Activated CD8-positive, alpha-beta T cell treated with anti-CD3 and anti-CD28 coated beads, Interleukin-2, amount 10 ng/mL, durations not matched to agents 7 days and 5 days (primary cell): ENCODE data around the gene TSPY2. TPM values are rescaled to one million over a fixed set of nuclear protein-coding genes. Genes with fewer than 3 reads are reported as not detected.
"Not testable (repeated sequence)": the region's sequence is repeated elsewhere in the genome, so short reads cannot be mapped to it uniquely, and the experiment has no call there.

Source experiments
- ATAC-seq: fragments of 150-1000 bp; cut with Tn5 transposase; one replicate; pipeline ENCODE4 v1.10.0; 2021; ENCODE audit warnings: moderate library complexity
- CTCF ChIA-PET: fragments of 350-600 bp; sonication (Branson Sonifier 250); formaldehyde crosslinking; loops from one replicate; lab custom pipeline; 2021; ENCODE audit warnings: antibody characterized with exemption; lab: Charles Lee
- POLR2A ChIA-PET: fragments of 350-600 bp; sonication (Branson Sonifier 250); formaldehyde crosslinking; loops from one replicate; lab custom pipeline; 2021; ENCODE audit warnings: antibody characterized with exemption; lab: Charles Lee
- DNase-seq: peaks from one replicate; pipeline ENCODE4 v3.0.0-alpha.2; 2020
- H3K27ac Mint-ChIP-seq: one replicate; pipeline ENCODE4 v1.8.0; 2021; ENCODE audit warnings: mild to moderate bottlenecking, mixed read lengths
- H3K27me3 Mint-ChIP-seq: one replicate; pipeline ENCODE4 v1.8.0; 2021; ENCODE audit warnings: low read depth, mixed read lengths
- H3K36me3 Mint-ChIP-seq: one replicate; pipeline ENCODE4 v1.8.0; 2021; ENCODE audit warnings: low read depth, mixed read lengths
- H3K4me1 Mint-ChIP-seq: one replicate; pipeline ENCODE4 v1.8.0; 2021; ENCODE audit warnings: low read depth, mixed read lengths
- H3K4me3 Mint-ChIP-seq: one replicate; pipeline ENCODE4 v1.8.0; 2021; ENCODE audit warnings: mild to moderate bottlenecking, mixed read lengths
- H3K9me3 Mint-ChIP-seq: one replicate; pipeline ENCODE4 v1.8.0; 2022; ENCODE audit warnings: mixed read lengths; ENCODE audit not compliant: insufficient read depth
- total RNA-seq, 2 experiments: library from RNA; stranded (reverse); gene quantifications; one replicate each; pipeline ENCODE4 v1.2.3, GENCODE V29; 2021

TSPY2 gene, protein sequence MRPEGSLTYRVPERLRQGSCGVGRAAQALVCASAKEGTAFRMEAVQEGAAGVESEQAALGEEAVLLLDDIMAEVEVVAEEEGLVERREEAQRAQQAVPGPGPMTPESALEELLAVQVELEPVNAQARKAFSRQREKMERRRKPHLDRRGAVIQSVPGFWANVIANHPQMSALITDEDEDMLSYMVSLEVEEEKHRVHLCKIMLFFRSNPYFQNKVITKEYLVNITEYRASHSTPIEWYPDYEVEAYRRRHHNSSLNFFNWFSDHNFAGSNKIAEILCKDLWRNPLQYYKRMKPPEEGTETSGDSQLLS
- total RNA-seq: not detected

DNA sequence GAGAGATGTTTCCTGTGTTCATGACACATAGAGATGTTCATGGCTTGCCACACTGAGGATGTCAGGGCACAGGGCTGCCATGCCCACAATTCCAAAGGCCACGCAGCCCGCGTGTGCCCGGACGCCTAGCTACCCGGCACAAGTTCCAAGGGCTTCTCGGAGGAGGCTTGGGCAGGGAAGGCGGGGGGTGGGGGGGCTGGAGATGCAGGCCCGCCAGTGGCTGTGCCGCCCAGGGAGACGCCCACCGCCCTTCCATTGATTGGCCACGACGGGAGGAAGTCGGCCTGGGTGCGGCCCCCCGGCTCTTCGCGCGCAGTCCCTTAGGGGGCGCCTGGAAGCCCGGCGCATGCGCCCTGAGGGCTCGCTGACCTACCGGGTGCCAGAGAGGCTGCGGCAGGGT is at the start of gene TSPY2:
Gene TSPY2, plus strand, starts transcription at position 301 of the 400 bp plus-strand sequence. Its CDS starts 46 bp downstream, at position 347.
- H3K4me3 Mint-ChIP-seq, ATAC-seq, DNase-seq, H3K36me3 Mint-ChIP-seq, CTCF ChIA-PET, POLR2A ChIA-PET, H3K27me3 Mint-ChIP-seq, H3K27ac Mint-ChIP-seq, H3K4me1 Mint-ChIP-seq, H3K9me3 Mint-ChIP-seq: not testable (repeated sequence)

DNA sequence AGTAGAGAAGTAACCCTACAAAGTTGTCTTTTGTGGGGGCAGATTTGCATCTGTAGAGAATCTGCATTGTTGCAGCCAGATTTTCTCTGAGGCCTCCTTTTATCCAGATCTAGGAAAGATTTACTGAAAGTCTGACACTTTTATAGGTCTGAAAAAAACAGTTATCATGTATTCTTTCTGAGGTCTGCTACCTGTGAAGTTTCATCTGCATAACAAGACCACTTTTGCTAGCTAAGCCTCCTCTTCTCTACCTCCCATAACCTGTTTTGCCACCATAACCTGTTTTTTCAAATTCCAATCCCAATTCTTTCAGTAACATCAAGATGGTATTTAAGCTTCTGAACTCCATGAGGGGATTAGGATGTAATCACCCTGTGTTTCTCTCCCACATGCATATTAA is 36.5 kb upstream of the TSPY2 start:
- H3K27me3 Mint-ChIP-seq, H3K9me3 Mint-ChIP-seq, H3K36me3 Mint-ChIP-seq, H3K4me1 Mint-ChIP-seq, ATAC-seq, H3K4me3 Mint-ChIP-seq, H3K27ac Mint-ChIP-seq, DNase-seq, CTCF ChIA-PET, POLR2A ChIA-PET: not testable (repeated sequence)

DNA sequence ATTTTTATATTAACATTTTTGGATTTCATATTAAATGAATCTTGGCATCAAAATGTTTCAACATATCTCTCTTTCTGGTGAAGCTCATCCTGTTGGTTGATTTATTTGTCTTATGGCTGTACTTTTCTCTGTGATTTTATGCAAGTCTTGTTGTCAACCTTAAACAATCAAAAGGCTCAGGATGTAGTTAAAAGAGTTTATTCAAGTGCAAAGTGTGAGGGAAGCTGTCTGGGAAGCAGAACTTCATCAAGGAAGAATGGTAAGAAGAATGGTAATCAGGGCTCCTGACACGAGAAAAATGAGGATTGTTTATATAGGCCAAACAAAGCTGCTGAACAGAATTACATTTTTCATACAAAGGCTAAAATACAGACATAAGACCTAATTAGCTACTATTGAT is 29.0 kb upstream of the TSPY2 start:
- H3K4me1 Mint-ChIP-seq, POLR2A ChIA-PET, H3K4me3 Mint-ChIP-seq, H3K27me3 Mint-ChIP-seq, H3K36me3 Mint-ChIP-seq, ATAC-seq, H3K9me3 Mint-ChIP-seq, DNase-seq, H3K27ac Mint-ChIP-seq, CTCF ChIA-PET: not testable (repeated sequence)

DNA sequence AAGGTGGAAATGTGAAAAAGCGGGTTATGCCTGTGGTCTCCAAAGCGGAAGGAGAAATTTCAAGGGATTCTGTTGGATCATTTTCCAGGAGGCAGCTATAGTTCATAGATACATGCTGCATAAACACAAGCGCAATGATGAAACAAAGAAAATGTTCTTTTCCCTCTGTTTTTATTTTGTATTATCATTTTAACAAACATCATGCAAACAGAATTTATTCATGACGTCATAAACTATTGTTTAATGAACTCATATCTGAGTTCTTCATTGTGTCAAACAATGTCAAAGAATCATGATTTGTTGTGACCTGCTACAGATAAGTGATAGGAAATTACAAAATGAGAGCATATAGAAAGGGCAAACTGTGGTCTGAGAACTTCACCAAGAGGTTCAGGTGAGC is 23.8 kb downstream of the TSPY2 start:
- POLR2A ChIA-PET, H3K27ac Mint-ChIP-seq, ATAC-seq, DNase-seq, H3K4me3 Mint-ChIP-seq, H3K4me1 Mint-ChIP-seq, H3K36me3 Mint-ChIP-seq, H3K9me3 Mint-ChIP-seq, H3K27me3 Mint-ChIP-seq, CTCF ChIA-PET: not testable (repeated sequence)
